Activated naive CD4-positive, alpha-beta T cell treated with Interleukin-2 at 50 U/mL for 16 hours (primary cell): ENCODE data around the gene KCNK15.

Experiments
- DNase-seq: peaks from one replicate; pipeline ENCODE4 v3.0.0-alpha.2; 2020

The KCNK15 gene

GRCh38 chr20:44736170-44737021 lies 9.3 kb upstream of the KCNK15 start:
- peak; percentile 11 for DNase-seq

- DNase-seq = no peak
Observed at GRCh38 chr20:44737116-44737515, 8.5 kb upstream of the KCNK15 start.

GRCh38 chr20:44738813-44739477 lies 6.7 kb upstream of the KCNK15 start:
- DNase-seq = peak; percentile 33

DNA sequence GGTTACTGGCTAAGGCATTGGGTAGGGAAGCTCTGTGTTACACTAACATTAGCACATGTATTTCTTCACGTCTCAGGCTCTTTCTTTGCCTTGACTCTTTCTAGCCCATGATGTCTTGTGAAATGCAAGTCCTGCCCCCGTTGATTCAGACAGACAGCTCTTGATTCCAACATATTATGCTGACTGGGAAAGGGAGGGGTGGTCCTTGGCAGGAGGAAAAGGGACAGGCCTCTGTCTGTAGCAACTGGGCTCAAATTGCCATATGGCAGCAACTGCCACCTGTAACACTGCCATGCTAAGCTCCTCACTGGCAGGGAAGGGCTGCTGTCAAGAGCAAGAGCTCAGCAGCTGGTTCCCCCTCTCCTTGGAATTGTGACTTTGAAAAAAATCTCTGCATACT lies 5.7 kb upstream of the KCNK15 start:
- no peak for DNase-seq

GRCh38 chr20:44742304-44743079 lies 3.2 kb upstream of the KCNK15 start:
- DNase-seq = no peak

DNA sequence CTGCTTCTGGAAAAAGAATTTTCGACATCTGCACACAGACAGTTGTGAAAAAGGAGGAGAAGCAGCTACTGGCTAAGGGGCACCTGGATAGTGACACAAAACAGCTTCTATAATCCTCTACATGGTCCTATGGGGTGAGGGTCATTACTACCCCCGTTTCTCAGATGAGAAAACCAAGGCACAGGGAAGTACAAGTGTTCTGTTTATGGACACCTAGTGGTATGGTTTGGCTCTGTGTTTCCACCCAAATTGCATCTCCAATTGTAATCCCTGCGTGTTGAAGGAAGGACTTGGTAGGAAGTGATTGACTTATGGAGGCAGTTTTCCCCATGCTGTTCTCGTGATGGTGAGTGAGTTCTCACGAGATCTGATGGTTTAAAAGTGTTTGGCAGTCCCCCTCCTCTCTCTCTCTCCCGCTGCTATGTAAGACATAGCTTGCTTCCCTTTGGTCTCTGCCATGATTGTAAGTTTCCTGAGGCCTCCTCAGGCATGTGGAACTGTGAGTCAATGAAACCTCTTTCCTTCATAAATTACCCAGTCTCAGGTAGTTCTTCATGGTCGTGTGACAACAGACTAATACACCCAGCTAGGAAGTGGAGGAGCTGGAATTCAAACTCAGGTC lies 2.5 kb upstream of the KCNK15 start:
- no peak for DNase-seq

- DNase-seq = no peak
Observed at GRCh38 chr20:44743916-44744655, 1.6 kb upstream of the KCNK15 start.

DNA sequence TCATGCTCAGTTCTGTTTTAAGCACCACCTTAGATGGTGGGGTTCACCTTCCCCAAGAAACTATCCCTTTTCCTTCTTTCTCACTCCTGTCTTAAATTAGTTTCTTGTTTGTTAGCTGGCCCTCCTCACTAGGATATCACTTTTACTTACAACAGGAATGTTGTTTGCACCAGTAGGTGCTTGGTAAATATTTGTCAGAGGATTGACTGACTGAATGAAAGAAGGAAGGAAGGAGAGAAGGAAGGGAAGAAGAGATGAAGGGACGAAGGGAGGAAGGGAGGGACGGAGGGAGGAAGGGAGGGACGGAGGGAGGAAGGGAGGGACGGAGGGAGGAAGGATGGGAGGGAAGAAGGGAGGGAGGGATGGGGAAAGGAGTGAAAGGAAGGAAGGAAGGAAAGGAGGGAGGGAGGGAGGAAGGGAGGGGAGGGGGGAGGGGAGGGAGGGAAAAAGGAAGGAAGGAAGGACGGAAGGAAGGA lies 505 bp upstream of the KCNK15 start:
- DNase-seq = no peak

- no peak for DNase-seq
Observed at GRCh38 chr20:44746367-44747165, 901 bp downstream of the KCNK15 start.

DNA sequence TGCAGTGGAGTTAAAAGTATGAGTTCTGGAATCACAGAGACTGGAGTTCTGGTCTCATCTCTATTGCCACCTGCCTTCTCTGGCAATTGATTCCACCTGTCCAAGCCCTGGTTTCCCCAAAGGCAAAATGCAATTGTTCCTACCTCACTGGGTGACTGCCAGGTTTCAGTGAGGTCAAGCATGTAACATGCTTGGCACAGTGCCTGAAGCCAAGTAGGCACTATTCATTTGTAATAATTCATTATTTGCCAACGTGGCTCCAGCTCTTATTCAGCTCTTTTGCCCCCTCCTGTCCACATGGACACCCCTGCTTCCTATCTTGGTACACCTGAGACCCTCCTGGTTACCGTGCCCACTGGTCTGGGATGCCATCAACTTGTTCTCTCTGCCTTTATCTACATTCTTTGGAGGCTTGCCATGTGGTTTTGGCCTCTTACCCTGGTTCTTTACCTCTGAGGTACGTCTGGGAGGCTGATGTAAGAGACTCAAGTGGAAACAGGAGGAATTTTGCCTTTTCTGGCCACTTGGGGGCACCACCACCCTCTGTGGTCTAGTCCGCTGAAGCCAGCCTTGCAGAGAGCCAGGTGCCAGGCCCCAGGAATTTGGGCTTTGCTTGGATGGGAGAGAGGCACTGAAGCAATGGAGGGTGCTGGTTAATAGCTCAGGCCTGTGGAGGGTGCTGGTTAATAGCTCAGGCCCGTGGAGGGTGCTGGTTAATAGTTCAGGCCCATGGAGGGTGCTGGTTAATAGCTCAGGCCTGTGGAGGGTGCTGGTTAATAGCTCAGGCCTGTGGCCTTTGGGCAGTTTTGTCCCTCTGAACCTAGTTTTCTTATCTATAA lies 1.7 kb downstream of the KCNK15 start:
- DNase-seq = peak; percentile 58

GRCh38 chr20:44748005-44748370 lies 2.3 kb downstream of the KCNK15 start:
- no peak for DNase-seq

GRCh38 chr20:44750081-44750805 lies 4.6 kb downstream of the KCNK15 start:
- DNase-seq = no peak

DNA sequence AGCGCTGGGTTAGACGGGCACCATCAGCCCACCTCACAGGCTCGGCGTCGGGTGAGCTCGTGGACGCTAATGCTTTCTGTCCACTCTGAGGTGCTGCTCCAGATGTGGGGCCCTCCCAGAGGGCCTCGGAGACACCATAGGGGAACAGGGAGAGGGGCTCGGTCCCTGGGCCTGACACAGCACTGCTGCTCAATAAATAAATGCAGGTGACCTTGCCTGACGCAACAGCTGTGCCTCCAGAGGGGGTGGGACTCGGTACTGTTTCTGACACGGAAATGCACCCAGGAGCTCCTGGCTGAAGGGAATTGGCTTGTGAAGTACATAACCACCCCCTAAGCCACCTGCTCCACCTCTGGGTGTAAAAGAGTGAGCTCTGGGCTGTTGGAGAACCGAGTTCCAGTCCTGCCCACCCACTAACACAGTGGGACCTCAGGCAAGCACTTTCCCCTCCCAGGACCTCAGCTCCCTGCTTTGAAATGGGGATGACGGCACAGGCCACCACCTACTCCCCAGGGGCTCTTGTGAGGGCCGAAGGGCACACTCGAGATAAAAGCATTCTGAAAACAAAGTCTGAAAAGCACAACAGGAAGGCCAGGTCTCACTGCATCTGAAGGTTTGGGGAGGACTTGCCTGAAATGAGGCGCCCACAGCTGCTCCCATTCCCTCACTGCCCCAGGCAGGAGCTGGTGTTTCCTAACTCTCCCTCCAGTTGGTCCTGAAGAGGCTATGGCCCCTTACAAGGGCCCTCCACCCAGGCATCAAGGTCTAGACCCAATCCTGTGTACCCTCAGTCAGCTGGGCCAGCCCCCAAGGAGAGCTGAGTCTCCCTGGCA lies 6.7 kb downstream of the KCNK15 start:
- DNase-seq = no peak

GRCh38 chr20:44754554-44754953 lies 8.9 kb downstream of the KCNK15 start:
- DNase-seq = no peak

DNA sequence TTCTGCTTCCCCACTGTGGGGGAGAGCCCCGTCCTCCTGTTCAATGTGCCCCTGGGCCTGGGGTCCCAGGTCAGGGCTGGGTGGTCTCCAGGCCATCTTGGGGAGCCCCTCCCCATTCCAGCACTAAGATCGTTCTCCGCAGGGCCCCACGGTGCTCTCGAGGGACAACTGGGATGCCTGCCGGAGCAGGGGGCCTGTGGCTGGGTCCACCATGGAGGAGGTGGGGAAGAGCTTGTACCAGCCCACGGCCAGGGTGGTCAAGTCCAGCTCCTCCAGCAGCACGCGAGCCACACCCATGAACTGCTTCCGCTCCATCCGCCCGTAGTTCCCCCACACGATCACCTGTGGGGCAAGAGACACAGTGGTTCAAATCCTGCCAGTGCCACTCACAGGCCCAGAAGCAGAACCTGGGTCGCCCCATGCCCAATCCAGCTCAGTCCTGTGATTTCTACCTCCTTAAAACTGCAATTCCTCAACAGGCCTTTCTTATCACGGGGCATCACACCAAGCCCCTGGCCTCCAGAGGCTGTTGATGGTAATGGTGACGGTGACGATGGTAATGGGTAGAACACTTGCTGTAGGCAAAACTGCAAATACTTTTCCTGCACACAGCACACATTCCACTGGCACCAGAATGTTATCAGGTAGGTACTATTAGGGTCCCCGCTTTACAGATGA lies 10.5 kb downstream of the KCNK15 start:
- DNase-seq = no peak

GRCh38 chr20:44756956-44757355 lies 11.3 kb downstream of the KCNK15 start:
- DNase-seq = no peak

DNA sequence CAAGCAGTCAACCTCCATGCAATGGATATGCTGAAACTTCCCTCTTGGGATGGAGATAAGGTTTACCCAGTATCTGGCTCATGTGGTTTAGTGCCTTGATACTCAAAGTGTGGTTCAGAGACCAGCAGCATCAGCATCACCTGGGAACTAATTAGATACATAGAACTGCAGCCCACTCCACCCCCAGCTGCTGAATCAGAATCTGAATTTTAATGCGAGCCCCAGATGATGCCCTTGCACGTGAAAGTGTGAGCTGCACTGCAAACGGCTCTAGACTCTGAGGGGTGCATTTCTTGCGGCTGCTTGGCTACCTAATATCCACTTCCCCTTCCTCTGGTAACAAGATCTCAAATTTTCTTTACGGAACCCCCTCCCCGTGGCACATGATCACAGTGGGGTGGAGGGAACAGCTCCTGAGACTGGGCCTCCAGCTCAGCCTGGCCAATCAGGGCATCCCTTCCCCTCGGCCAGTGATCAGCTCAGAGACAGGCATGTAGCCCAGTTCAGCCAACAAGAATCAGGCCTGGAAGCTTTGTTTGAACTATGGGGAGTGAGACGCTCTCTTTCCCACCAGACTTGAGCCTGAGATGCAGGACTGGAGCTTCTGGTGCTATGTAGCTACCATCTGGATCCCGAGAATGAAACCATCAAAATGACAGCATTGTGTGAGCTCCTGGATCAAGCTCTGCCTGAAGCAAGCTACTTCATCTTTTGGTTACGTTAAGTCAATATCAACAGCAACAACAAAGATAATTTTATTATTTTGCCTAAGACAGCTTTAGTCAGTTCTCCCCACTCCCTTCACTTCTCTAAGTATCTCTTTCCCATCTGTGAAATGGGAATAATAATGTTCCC lies 12.8 kb downstream of the KCNK15 start:
- DNase-seq = no peak
